Neural progenitor cell (in vitro differentiated cells): ENCODE results near the gene KIAA0040. TPM values are rescaled to one million over a fixed set of nuclear protein-coding genes. Genes with fewer than 3 reads are reported as not detected.

ENCODE experiments used
- DNase-seq: peaks from one replicate; pipeline ENCODE4 v3.0.0-alpha.2; 2016; ENCODE audit warnings: low spot score
- H2AFZ ChIP-seq: fragments of 200-600 bp; sonication (generic); replicated peaks from 2 replicates; pipeline ENCODE4 v1.6.1; 2016; ENCODE audit warnings: antibody characterized with exemption
- H3F3A ChIP-seq: fragments of 200-600 bp; sonication (generic); 2 replicates; pipeline ENCODE4 v1.6.1; 2016; ENCODE audit warnings: antibody characterized with exemption, low read depth
- H3K27ac ChIP-seq: fragments of 200-600 bp; sonication (generic); 2 replicates; pipeline ENCODE4 v1.5.1; 2016; ENCODE audit warnings: mild to moderate bottlenecking
- H3K27me3 ChIP-seq: fragments of 200-600 bp; sonication (generic); 2 replicates; pipeline ENCODE4 v1.6.1; 2016; ENCODE audit warnings: mild to moderate bottlenecking, moderate library complexity
- H3K36me3 ChIP-seq: fragments of 200-600 bp; sonication (generic); 2 replicates; pipeline ENCODE4 v1.5.1; 2016
- H3K4me1 ChIP-seq: fragments of 200-600 bp; sonication (generic); 2 replicates; pipeline ENCODE4 v1.6.1; 2016; ENCODE audit warnings: mixed run types
- H3K4me2 ChIP-seq: fragments of 200-600 bp; sonication (generic); 2 replicates; pipeline ENCODE4 v1.6.1; 2016
- H3K4me3 ChIP-seq: fragments of 200-600 bp; sonication (generic); 2 replicates; pipeline ENCODE4 v1.5.1; 2016
- H3K79me2 ChIP-seq: fragments of 200-600 bp; sonication (generic); 2 replicates; pipeline ENCODE4 v1.6.1; 2016; ENCODE audit warnings: low read depth
- H3K9ac ChIP-seq: fragments of 200-600 bp; sonication (generic); 2 replicates; pipeline ENCODE4 v1.6.1; 2016
- H3K9me3 ChIP-seq: fragments of 200-600 bp; sonication (generic); 2 replicates; pipeline ENCODE4 v1.5.1; 2016; ENCODE audit warnings: low read depth
- H4K20me1 ChIP-seq: fragments of 200-600 bp; sonication (generic); 2 replicates; pipeline ENCODE4 v1.6.1; 2016; ENCODE audit warnings: low read depth
- H3K27ac Mint-ChIP-seq: 3 replicates; pipeline ENCODE4 v1.8.0; 2021; ENCODE audit warnings: mixed read lengths
- H3K27me3 Mint-ChIP-seq: 2 replicates; pipeline ENCODE4 v1.8.0; 2022; ENCODE audit warnings: low read depth, mild to moderate bottlenecking, inconsistent platforms, moderate library complexity, mixed read lengths; ENCODE audit not compliant: insufficient read depth
- H3K36me3 Mint-ChIP-seq: 3 replicates; pipeline ENCODE4 v1.8.0; 2021; ENCODE audit warnings: mixed read lengths
- H3K4me1 Mint-ChIP-seq: 3 replicates; pipeline ENCODE4 v1.8.0; 2021; ENCODE audit warnings: mixed read lengths
- H3K4me3 Mint-ChIP-seq: 3 replicates; pipeline ENCODE4 v1.8.0; 2021; ENCODE audit warnings: mild to moderate bottlenecking, moderate library complexity, mixed read lengths
- H3K9me3 Mint-ChIP-seq: 3 replicates; pipeline ENCODE4 v1.8.0; 2020; ENCODE audit warnings: mixed read lengths
- CTCF ChIP-seq: fragments of 200-600 bp; sonication (generic); IDR thresholded peaks from 2 replicates; pipeline ENCODE4 v1.5.1; 2017; ENCODE audit warnings: antibody characterized with exemption, mild to moderate bottlenecking
- EZH2 ChIP-seq: fragments of 200-600 bp; sonication (generic); IDR thresholded peaks from 2 replicates; pipeline ENCODE4 v1.6.1; 2017; ENCODE audit warnings: antibody characterized with exemption, mild to moderate bottlenecking, moderate library complexity
- EZH2phosphoT487 ChIP-seq: fragments of 200-600 bp; sonication (generic); IDR thresholded peaks from 2 replicates; pipeline ENCODE4 v1.6.1; 2017; ENCODE audit warnings: antibody characterized with exemption
- total RNA-seq: library from RNA; depleted of rRNA; stranded (reverse); fragments of >200 nt; gene quantifications from 2 replicates; pipeline ENCODE4 v1.2.3, GENCODE V29; 2015; ENCODE audit warnings: low replicate concordance

Gene KIAA0040
- total RNA-seq, 1 donor from 2014 or later, result not detected

- no peaks in the 10 kb centered on the region for H3F3A ChIP-seq
- TF ChIP-seq CTCF (no peak), EZH2 (no peak), EZH2phosphoT487 (no peak)
- no peaks in the 10 kb centered on the region for H3K9me3 ChIP-seq
- no peaks in the 10 kb centered on the region for H3K4me1 ChIP-seq
- no peak overlapping the region for H3K9ac ChIP-seq
- no peak overlapping the region for H3K4me3 ChIP-seq
- H3K27me3 ChIP-seq, result no peaks in the 10 kb centered on the region
- Mint-ChIP-seq H3K9me3 (no peaks in the 10 kb centered on the region), H3K27me3 (peaks cover 4% of the 10 kb centered on the region), H3K4me1 (no peaks in the 10 kb centered on the region), H3K27ac (no peak overlapping the region), H3K4me3 (no peak overlapping the region), H3K36me3 (no peaks in the 10 kb centered on the region)
- H2AFZ ChIP-seq, result no peak overlapping the region
- no peaks in the 10 kb centered on the region for H3K36me3 ChIP-seq
- no peaks in the 10 kb centered on the region for H4K20me1 ChIP-seq
- H3K27ac ChIP-seq, result no peak overlapping the region
- no peak overlapping the region for H3K4me2 ChIP-seq
- no peak for DNase-seq
- H3K79me2 ChIP-seq, result no peaks in the 10 kb centered on the region
These were observed 23.1 kb downstream of the KIAA0040 start for GRCh38 chr1:175169286-175170018.

- peaks cover 4% of the 10 kb centered on the region for H3K27me3 Mint-ChIP-seq
- no peak overlapping the region for H3K9ac ChIP-seq
- H3K9me3 Mint-ChIP-seq, result no peaks in the 10 kb centered on the region
These were observed 23.8 kb downstream of the KIAA0040 start for GRCh38 chr1:175168782-175169181.

GRCh38 chr1:175167861-175168260 lies 24.7 kb downstream of the KIAA0040 start:
- Histone ChIP-seq H3K27ac (no peak overlapping the region), H3K36me3 (no peaks in the 10 kb centered on the region), H3K4me2 (no peak overlapping the region), H2AFZ (no peak overlapping the region), H3K9ac (no peak overlapping the region), H3K4me3 (no peak overlapping the region), H4K20me1 (no peaks in the 10 kb centered on the region), H3K9me3 (no peaks in the 10 kb centered on the region), H3K79me2 (no peaks in the 10 kb centered on the region), H3F3A (no peaks in the 10 kb centered on the region), H3K4me1 (no peaks in the 10 kb centered on the region), H3K27me3 (no peaks in the 10 kb centered on the region)
- TF ChIP-seq EZH2phosphoT487, result no peak
- TF ChIP-seq EZH2, result no peak
- TF ChIP-seq CTCF, result no peak
- H3K9me3 Mint-ChIP-seq, result no peaks in the 10 kb centered on the region
- peaks cover 2% of the 10 kb centered on the region for H3K4me1 Mint-ChIP-seq
- H3K27me3 Mint-ChIP-seq, result peaks cover 4% of the 10 kb centered on the region
- H3K27ac Mint-ChIP-seq, result no peak overlapping the region
- no peak for DNase-seq
- H3K36me3 Mint-ChIP-seq, result no peaks in the 10 kb centered on the region
- no peak overlapping the region for H3K4me3 Mint-ChIP-seq

More at GRCh38 chr1:175168782-175169181, 23.8 kb downstream of the KIAA0040 start:
- no peak overlapping the region for H3K27ac ChIP-seq
- H3K79me2 ChIP-seq, result no peaks in the 10 kb centered on the region
- H3K9me3 ChIP-seq, result no peaks in the 10 kb centered on the region
- no peaks in the 10 kb centered on the region for H3K36me3 ChIP-seq
- no peaks in the 10 kb centered on the region for H3K27me3 ChIP-seq
- no peaks in the 10 kb centered on the region for H3F3A ChIP-seq
- Mint-ChIP-seq H3K4me3 (no peak overlapping the region), H3K4me1 (peaks cover 2% of the 10 kb centered on the region), H3K36me3 (no peaks in the 10 kb centered on the region), H3K27ac (no peak overlapping the region)
- no peaks in the 10 kb centered on the region for H3K4me1 ChIP-seq
- no peak overlapping the region for H3K4me3 ChIP-seq
- no peak overlapping the region for H2AFZ ChIP-seq
- H3K4me2 ChIP-seq, result no peak overlapping the region
- H4K20me1 ChIP-seq, result no peaks in the 10 kb centered on the region
- TF ChIP-seq CTCF (no peak), EZH2 (no peak), EZH2phosphoT487 (no peak)
- no peak for DNase-seq
